SK-N-SH treated with all-trans-retinoic acid at 6 μM for 48 hours (cell line): ENCODE results near the gene SLC4A1AP.

Source experiments
- ATAC-seq: fragments of 200-7000 bp; cut with Tn5 transposase; 3 replicates; pipeline ENCODE4 v1.9.1; 2020; ENCODE audit warnings: mild to moderate bottlenecking, moderate library complexity
- ARNTL ChIP-seq: fragments of 450-650 bp; formaldehyde crosslinking; IDR thresholded peaks from 2 replicates; pipeline ENCODE4 v1.5.0; 2020; ENCODE audit warnings: low read depth, mild to moderate bottlenecking, moderate library complexity, borderline replicate concordance
- BACH2 ChIP-seq: fragments of 250-450 bp; sonication (Bioruptor Pico); IDR thresholded peaks from 2 replicates; pipeline ENCODE4 v1.9.0; 2021; ENCODE audit warnings: mild to moderate bottlenecking, borderline replicate concordance
- CSDC2 ChIP-seq: fragments of 250-450 bp; sonication (Bioruptor Pico); IDR thresholded peaks from 2 replicates; pipeline ENCODE4 v1.5.0; 2020; ENCODE audit warnings: mild to moderate bottlenecking, moderate library complexity
- ESRRG ChIP-seq: fragments of 250-450 bp; sonication (Bioruptor Pico); IDR thresholded peaks from 2 replicates; pipeline ENCODE4 v1.6.1; 2021; ENCODE audit warnings: mild to moderate bottlenecking
- GLIS3 ChIP-seq: fragments of 250-450 bp; sonication (Bioruptor Pico); IDR thresholded peaks from 2 replicates; pipeline ENCODE4 v1.5.0; 2020; ENCODE audit warnings: mild to moderate bottlenecking, moderate library complexity
- ISL1 ChIP-seq: fragments of 250-450 bp; sonication (Bioruptor Pico); IDR thresholded peaks from 2 replicates; pipeline ENCODE4 v2.1.2; 2022; ENCODE audit warnings: mild to moderate bottlenecking, moderate library complexity
- OSR1 ChIP-seq: fragments of 250-450 bp; sonication (Bioruptor Pico); IDR thresholded peaks from 2 replicates; pipeline ENCODE4 v1.8.0; 2022; ENCODE audit warnings: moderate library complexity, mild to moderate bottlenecking, inconsistent platforms
- PATZ1 ChIP-seq: fragments of 250-450 bp; sonication (Bioruptor Pico); IDR thresholded peaks from 2 replicates; pipeline ENCODE4 v1.8.0; 2020; ENCODE audit warnings: mild to moderate bottlenecking, moderate library complexity, borderline replicate concordance
- PPARA ChIP-seq: fragments of 250-450 bp; sonication (Bioruptor Pico); IDR thresholded peaks from 2 replicates; pipeline ENCODE4 v1.5.0; 2020; ENCODE audit warnings: mild to moderate bottlenecking, borderline replicate concordance
- RARB ChIP-seq: fragments of 250-450 bp; sonication (Bioruptor Pico); IDR thresholded peaks from 2 replicates; pipeline ENCODE4 v1.8.0; 2021; ENCODE audit warnings: mild to moderate bottlenecking, moderate library complexity
- SNAI2 ChIP-seq: fragments of 250-450 bp; sonication (Bioruptor Pico); IDR thresholded peaks from 2 replicates; pipeline ENCODE4 v1.5.0; 2020; ENCODE audit warnings: mild to moderate bottlenecking, moderate library complexity
- TCF4 ChIP-seq: fragments of 250-450 bp; sonication (Bioruptor Pico); IDR thresholded peaks from 2 replicates; pipeline ENCODE4 v1.8.0; 2021; ENCODE audit warnings: mild to moderate bottlenecking, moderate library complexity, borderline replicate concordance
- TOX ChIP-seq: fragments of 250-450 bp; sonication (Bioruptor Pico); IDR thresholded peaks from 2 replicates; pipeline ENCODE4 v1.8.0; 2021; ENCODE audit warnings: mild to moderate bottlenecking, moderate library complexity, borderline replicate concordance
- ZC3H10 ChIP-seq: fragments of 250-450 bp; sonication (Bioruptor Pico); IDR thresholded peaks from 2 replicates; pipeline ENCODE4 v1.5.1; 2021; ENCODE audit warnings: mild to moderate bottlenecking, moderate library complexity
- ZFP30 ChIP-seq: fragments of 450-650 bp; formaldehyde crosslinking; IDR thresholded peaks from 2 replicates; pipeline ENCODE4 v1.5.0; 2022; ENCODE audit warnings: mild to moderate bottlenecking, moderate library complexity
- ZNF565 ChIP-seq: fragments of 450-650 bp; formaldehyde crosslinking; conservative IDR thresholded peaks from 2 replicates; pipeline ENCODE4 v1.5.0; 2020; ENCODE audit warnings: low read depth, mild to moderate bottlenecking, moderate library complexity
- ZNF70 ChIP-seq: fragments of 450-650 bp; formaldehyde crosslinking; IDR thresholded peaks from 2 replicates; pipeline ENCODE4 v1.5.0; 2020; ENCODE audit warnings: mild to moderate bottlenecking, moderate library complexity
- ZNF8 ChIP-seq: fragments of 450-650 bp; formaldehyde crosslinking; IDR thresholded peaks from 2 replicates; pipeline ENCODE4 v1.5.0; 2020; ENCODE audit warnings: mild to moderate bottlenecking, moderate library complexity
- TF ChIP-seq, protein P1 (sequence below): fragments of 250-450 bp; sonication (Bioruptor Pico); IDR thresholded peaks from 2 replicates; pipeline ENCODE4 v1.8.0; 2021; ENCODE audit warnings: low read depth, mild to moderate bottlenecking, moderate library complexity, borderline replicate concordance
- TF ChIP-seq, protein P2 (sequence below): fragments of 250-450 bp; sonication (Bioruptor Pico); IDR thresholded peaks from 2 replicates; pipeline ENCODE4 v1.5.0; 2020; ENCODE audit warnings: mild to moderate bottlenecking, moderate library complexity
- TF ChIP-seq, protein P3 (sequence below): fragments of 250-450 bp; sonication (Bioruptor Pico); IDR thresholded peaks from 2 replicates; pipeline ENCODE4 v1.5.1; 2021; ENCODE audit warnings: mild to moderate bottlenecking, moderate library complexity
- TF ChIP-seq, protein P4 (sequence below): fragments of 250-450 bp; sonication (Bioruptor Pico); IDR thresholded peaks from 2 replicates; pipeline ENCODE4 v1.5.1; 2020; ENCODE audit warnings: low read depth, mild to moderate bottlenecking, moderate library complexity

The SLC4A1AP gene

GRCh38 chr2:27647737-27648136 lies 16.0 kb upstream of the SLC4A1AP start:
- no peak for TF ChIP-seq SNAI2
- ATAC-seq: no peak

GRCh38 chr2:27651056-27651455 lies 12.6 kb upstream of the SLC4A1AP start:
- TF ChIP-seq GLIS3 (CRISPR knock-in tag) (no peak), PATZ1 (no peak), TCF4 (no peak), SNAI2 (no peak), OSR1 (CRISPR knock-in tag) (no peak), ARNTL (CRISPR knock-in tag) (no peak), ESRRG (CRISPR knock-in tag) (no peak), ISL1 (no peak), ZC3H10 (CRISPR knock-in tag) (no peak), ZNF70 (no peak), ZFP30 (CRISPR knock-in tag) (no peak), PPARA (no peak), RARB (CRISPR knock-in tag) (no peak), CSDC2 (no peak)
- TF ChIP-seq, protein P1, sequence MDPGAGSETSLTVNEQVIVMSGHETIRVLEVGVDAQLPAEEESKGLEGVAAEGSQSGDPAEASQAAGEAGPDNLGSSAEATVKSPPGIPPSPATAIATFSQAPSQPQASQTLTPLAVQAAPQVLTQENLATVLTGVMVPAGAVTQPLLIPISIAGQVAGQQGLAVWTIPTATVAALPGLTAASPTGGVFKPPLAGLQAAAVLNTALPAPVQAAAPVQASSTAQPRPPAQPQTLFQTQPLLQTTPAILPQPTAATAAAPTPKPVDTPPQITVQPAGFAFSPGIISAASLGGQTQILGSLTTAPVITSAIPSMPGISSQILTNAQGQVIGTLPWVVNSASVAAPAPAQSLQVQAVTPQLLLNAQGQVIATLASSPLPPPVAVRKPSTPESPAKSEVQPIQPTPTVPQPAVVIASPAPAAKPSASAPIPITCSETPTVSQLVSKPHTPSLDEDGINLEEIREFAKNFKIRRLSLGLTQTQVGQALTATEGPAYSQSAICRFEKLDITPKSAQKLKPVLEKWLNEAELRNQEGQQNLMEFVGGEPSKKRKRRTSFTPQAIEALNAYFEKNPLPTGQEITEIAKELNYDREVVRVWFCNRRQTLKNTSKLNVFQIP (CRISPR knock-in tag): no peak
- TF ChIP-seq, protein P2, sequence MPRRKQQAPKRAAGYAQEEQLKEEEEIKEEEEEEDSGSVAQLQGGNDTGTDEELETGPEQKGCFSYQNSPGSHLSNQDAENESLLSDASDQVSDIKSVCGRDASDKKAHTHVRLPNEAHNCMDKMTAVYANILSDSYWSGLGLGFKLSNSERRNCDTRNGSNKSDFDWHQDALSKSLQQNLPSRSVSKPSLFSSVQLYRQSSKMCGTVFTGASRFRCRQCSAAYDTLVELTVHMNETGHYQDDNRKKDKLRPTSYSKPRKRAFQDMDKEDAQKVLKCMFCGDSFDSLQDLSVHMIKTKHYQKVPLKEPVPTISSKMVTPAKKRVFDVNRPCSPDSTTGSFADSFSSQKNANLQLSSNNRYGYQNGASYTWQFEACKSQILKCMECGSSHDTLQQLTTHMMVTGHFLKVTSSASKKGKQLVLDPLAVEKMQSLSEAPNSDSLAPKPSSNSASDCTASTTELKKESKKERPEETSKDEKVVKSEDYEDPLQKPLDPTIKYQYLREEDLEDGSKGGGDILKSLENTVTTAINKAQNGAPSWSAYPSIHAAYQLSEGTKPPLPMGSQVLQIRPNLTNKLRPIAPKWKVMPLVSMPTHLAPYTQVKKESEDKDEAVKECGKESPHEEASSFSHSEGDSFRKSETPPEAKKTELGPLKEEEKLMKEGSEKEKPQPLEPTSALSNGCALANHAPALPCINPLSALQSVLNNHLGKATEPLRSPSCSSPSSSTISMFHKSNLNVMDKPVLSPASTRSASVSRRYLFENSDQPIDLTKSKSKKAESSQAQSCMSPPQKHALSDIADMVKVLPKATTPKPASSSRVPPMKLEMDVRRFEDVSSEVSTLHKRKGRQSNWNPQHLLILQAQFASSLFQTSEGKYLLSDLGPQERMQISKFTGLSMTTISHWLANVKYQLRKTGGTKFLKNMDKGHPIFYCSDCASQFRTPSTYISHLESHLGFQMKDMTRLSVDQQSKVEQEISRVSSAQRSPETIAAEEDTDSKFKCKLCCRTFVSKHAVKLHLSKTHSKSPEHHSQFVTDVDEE: no peak
- TF ChIP-seq, protein P3, sequence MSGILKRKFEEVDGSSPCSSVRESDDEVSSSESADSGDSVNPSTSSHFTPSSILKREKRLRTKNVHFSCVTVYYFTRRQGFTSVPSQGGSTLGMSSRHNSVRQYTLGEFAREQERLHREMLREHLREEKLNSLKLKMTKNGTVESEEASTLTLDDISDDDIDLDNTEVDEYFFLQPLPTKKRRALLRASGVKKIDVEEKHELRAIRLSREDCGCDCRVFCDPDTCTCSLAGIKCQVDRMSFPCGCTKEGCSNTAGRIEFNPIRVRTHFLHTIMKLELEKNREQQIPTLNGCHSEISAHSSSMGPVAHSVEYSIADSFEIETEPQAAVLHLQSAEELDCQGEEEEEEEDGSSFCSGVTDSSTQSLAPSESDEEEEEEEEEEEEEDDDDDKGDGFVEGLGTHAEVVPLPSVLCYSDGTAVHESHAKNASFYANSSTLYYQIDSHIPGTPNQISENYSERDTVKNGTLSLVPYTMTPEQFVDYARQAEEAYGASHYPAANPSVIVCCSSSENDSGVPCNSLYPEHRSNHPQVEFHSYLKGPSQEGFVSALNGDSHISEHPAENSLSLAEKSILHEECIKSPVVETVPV (CRISPR knock-in tag): no peak

GRCh38 chr2:27652341-27652740 lies 11.3 kb upstream of the SLC4A1AP start:
- ATAC-seq: no peak
- no peak for TF ChIP-seq BACH2 (CRISPR knock-in tag)
- TF ChIP-seq, protein P1 (CRISPR knock-in tag): no peak
- TF ChIP-seq OSR1 (CRISPR knock-in tag): no peak
- no peak for TF ChIP-seq ESRRG (CRISPR knock-in tag)
- TF ChIP-seq TOX (CRISPR knock-in tag): no peak
- TF ChIP-seq ZNF70: no peak
- no peak for TF ChIP-seq ARNTL (CRISPR knock-in tag)
- TF ChIP-seq ZC3H10 (CRISPR knock-in tag): no peak
- no peak for TF ChIP-seq RARB (CRISPR knock-in tag)
- TF ChIP-seq TCF4: no peak
- TF ChIP-seq, protein P2: no peak
- TF ChIP-seq, protein P4, sequence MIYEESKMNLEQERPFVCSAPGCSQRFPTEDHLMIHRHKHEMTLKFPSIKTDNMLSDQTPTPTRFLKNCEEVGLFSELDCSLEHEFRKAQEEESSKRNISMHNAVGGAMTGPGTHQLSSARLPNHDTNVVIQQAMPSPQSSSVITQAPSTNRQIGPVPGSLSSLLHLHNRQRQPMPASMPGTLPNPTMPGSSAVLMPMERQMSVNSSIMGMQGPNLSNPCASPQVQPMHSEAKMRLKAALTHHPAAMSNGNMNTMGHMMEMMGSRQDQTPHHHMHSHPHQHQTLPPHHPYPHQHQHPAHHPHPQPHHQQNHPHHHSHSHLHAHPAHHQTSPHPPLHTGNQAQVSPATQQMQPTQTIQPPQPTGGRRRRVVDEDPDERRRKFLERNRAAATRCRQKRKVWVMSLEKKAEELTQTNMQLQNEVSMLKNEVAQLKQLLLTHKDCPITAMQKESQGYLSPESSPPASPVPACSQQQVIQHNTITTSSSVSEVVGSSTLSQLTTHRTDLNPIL (CRISPR knock-in tag): no peak
- no peak for TF ChIP-seq ZNF565
- TF ChIP-seq PATZ1: no peak
- no peak for TF ChIP-seq GLIS3 (CRISPR knock-in tag)
- TF ChIP-seq ZNF8 (CRISPR knock-in tag): no peak
- no peak for TF ChIP-seq CSDC2

More at GRCh38 chr2:27651056-27651455, 12.6 kb upstream of the SLC4A1AP start:
- ATAC-seq: no peak
